ENCODE measurements around the gene WDR53. TPM values are rescaled to one million over a fixed set of nuclear protein-coding genes. Genes with fewer than 3 reads are reported as not detected.

Gene WDR53
- total and polyA plus RNA-seq, 9 of the 15 experiments (the other 6 are each of a cell fraction or from before 2014, with no cell fraction given) = 13.0 to 34.5 (median 20.9) TPM

DNA sequence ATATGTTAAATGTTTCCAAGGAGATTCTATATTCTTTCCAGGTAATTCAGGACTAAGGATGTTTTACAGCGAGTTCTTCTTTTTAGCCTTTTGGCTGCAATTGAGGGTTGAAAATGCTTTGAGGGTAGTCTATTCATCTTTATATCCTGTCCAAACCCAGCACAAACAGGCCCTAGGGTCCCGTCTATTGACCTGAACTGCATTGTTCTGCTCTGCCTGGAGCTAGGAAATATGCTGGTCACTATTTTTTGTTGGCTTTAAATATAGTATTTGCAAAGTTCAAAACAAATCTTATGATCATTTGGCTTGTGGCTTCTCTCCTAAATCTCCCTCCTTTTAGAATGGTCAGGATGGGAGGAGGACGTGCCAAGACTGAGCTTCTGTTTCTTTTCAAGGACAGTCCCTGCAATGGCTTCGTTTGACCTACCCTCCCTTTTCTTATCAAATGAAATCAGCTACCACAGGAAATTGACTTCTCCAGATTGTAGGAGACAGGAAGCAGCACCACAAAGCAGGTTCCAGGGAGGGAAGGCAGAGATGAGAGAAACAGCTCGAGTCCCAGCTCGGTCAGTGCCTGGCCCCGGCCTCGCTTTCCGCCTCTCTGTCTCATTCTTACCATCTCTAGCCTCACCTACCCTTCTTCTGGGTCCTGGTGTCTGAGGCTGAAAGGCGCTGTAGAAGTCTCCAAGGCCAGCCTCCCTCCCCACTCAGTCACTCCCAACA lies 43.6 kb upstream of the WDR53 start (continued):
- TF ChIP-seq, protein P1, sequence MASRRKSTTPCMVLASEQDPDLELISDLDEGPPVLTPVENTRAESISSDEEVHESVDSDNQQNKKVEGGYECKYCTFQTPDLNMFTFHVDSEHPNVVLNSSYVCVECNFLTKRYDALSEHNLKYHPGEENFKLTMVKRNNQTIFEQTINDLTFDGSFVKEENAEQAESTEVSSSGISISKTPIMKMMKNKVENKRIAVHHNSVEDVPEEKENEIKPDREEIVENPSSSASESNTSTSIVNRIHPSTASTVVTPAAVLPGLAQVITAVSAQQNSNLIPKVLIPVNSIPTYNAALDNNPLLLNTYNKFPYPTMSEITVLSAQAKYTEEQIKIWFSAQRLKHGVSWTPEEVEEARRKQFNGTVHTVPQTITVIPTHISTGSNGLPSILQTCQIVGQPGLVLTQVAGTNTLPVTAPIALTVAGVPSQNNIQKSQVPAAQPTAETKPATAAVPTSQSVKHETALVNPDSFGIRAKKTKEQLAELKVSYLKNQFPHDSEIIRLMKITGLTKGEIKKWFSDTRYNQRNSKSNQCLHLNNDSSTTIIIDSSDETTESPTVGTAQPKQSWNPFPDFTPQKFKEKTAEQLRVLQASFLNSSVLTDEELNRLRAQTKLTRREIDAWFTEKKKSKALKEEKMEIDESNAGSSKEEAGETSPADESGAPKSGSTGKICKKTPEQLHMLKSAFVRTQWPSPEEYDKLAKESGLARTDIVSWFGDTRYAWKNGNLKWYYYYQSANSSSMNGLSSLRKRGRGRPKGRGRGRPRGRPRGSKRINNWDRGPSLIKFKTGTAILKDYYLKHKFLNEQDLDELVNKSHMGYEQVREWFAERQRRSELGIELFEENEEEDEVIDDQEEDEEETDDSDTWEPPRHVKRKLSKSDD (conservative IDR thresholded peaks at IDR 0.05; ENCODE audit: low read length) = no peak
- TF ChIP-seq, protein P2, sequence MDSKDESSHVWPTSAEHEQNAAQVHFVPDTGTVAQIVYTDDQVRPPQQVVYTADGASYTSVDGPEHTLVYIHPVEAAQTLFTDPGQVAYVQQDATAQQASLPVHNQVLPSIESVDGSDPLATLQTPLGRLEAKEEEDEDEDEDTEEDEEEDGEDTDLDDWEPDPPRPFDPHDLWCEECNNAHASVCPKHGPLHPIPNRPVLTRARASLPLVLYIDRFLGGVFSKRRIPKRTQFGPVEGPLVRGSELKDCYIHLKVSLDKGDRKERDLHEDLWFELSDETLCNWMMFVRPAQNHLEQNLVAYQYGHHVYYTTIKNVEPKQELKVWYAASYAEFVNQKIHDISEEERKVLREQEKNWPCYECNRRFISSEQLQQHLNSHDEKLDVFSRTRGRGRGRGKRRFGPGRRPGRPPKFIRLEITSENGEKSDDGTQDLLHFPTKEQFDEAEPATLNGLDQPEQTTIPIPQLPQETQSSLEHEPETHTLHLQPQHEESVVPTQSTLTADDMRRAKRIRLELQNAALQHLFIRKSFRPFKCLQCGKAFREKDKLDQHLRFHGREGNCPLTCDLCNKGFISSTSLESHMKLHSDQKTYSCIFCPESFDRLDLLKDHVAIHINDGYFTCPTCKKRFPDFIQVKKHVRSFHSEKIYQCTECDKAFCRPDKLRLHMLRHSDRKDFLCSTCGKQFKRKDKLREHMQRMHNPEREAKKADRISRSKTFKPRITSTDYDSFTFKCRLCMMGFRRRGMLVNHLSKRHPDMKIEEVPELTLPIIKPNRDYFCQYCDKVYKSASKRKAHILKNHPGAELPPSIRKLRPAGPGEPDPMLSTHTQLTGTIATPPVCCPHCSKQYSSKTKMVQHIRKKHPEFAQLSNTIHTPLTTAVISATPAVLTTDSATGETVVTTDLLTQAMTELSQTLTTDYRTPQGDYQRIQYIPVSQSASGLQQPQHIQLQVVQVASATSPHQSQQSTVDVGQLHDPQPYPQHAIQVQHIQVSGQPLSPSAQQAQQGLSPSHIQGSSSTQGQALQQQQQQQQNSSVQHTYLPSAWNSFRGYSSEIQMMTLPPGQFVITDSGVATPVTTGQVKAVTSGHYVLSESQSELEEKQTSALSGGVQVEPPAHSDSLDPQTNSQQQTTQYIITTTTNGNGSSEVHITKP (IDR thresholded peaks at IDR 0.05; ENCODE audit: partially characterized antibody) = peak; percentile 38
- TF ChIP-seq, protein P3, sequence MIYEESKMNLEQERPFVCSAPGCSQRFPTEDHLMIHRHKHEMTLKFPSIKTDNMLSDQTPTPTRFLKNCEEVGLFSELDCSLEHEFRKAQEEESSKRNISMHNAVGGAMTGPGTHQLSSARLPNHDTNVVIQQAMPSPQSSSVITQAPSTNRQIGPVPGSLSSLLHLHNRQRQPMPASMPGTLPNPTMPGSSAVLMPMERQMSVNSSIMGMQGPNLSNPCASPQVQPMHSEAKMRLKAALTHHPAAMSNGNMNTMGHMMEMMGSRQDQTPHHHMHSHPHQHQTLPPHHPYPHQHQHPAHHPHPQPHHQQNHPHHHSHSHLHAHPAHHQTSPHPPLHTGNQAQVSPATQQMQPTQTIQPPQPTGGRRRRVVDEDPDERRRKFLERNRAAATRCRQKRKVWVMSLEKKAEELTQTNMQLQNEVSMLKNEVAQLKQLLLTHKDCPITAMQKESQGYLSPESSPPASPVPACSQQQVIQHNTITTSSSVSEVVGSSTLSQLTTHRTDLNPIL (CRISPR knock-in tag; IDR thresholded peaks at IDR 0.05) = no peak
- TF ChIP-seq, protein P4, sequence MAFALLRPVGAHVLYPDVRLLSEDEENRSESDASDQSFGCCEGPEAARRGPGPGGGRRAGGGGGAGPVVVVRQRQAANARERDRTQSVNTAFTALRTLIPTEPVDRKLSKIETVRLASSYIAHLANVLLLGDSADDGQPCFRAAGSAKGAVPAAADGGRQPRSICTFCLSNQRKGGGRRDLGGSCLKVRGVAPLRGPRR (CRISPR knock-in tag; IDR thresholded peaks at IDR 0.05) = no peak
- TF ChIP-seq ZNF24 (IDR thresholded peaks at IDR 0.05) (no peak), CBFA2T3 (IDR thresholded peaks at IDR 0.05) (peak; percentile 63), DMBX1 (CRISPR knock-in tag; IDR thresholded peaks at IDR 0.05; ENCODE audit: borderline replicate concordance) (no peak), ZNF174 (CRISPR knock-in tag; IDR thresholded peaks at IDR 0.05) (no peak), SRSF1 (IDR thresholded peaks at IDR 0.05; ENCODE audit: low read depth, low read length) (no peak), EP400 (IDR thresholded peaks at IDR 0.05) (peak; percentile 22; the same call in 1 of the 2 replicates), NR2C1 (IDR thresholded peaks at IDR 0.05) (no peak), NR2C1 (tag; IDR thresholded peaks at IDR 0.05) (peak; percentile 51; the same call in 1 of the 2 replicates), TFAM (CRISPR knock-in tag; conservative IDR thresholded peaks at IDR 0.05) (no peak), FOXJ3 (CRISPR knock-in tag; IDR thresholded peaks at IDR 0.05) (no peak), GTF2A2 (tag; IDR thresholded peaks at IDR 0.05) (no peak), ZNF253 (CRISPR knock-in tag; conservative IDR thresholded peaks at IDR 0.05) (no peak), ZNF668 (CRISPR knock-in tag; IDR thresholded peaks at IDR 0.05) (no peak), NCOA6 (IDR thresholded peaks at IDR 0.05) (no peak), LEF1 (IDR thresholded peaks at IDR 0.05) (peak; percentile 40; the same call in 1 of the 2 replicates)
- TF ChIP-seq, protein P5, sequence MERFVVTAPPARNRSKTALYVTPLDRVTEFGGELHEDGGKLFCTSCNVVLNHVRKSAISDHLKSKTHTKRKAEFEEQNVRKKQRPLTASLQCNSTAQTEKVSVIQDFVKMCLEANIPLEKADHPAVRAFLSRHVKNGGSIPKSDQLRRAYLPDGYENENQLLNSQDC (CRISPR knock-in tag; IDR thresholded peaks at IDR 0.05) = no peak
- TF ChIP-seq, protein P6, sequence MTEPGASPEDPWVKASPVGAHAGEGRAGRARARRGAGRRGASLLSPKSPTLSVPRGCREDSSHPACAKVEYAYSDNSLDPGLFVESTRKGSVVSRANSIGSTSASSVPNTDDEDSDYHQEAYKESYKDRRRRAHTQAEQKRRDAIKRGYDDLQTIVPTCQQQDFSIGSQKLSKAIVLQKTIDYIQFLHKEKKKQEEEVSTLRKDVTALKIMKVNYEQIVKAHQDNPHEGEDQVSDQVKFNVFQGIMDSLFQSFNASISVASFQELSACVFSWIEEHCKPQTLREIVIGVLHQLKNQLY (CRISPR knock-in tag; conservative IDR thresholded peaks at IDR 0.05) = no peak
